Measurements from ENCODE around the gene ZBTB7B. TPM values are rescaled to one million over a fixed set of nuclear protein-coding genes. Genes with fewer than 3 reads are reported as not detected.

ZBTB7B gene
- total and polyA plus RNA-seq, 9 of the 15 experiments (the other 6 are each of a cell fraction or from before 2014, with no cell fraction given) = 0.04 to 46.5 (median 15.2) TPM

DNA sequence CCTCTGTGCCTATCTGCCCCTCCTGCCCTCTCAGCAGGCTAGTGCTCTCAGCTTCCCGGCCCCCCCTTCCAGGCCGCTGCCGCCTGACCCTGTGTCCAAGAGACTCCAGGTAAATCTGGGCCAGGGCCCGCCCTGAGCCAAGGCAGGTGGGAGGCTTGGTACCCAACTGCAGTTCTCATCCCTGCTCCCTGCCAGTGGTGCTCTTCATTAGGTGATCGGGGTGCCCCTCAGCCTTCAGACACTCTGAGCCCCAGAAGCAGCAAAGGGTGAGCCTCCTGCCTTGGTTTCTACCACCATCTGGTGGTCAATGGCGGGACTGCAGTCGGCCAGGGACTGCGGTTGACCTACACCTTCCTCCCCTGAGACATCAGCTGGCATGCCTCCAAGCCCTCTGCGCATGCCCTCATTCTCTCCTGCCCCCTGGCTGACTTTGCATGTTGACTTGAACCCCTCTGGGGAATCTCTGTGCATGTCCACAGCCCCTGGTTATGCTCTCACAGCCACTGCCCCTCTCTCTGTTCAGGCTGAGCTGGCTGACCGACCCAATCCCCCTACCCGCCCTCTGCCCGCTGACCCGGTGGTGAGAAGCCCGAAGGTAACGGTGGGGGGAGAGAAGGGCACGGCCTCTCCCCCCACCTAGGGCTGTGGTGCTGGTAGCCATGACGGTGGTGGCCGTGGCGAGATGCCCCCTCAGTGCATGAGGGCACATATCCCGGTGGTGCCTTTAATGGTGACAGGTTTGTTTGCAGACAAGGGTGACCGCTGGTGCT lies 59.0 kb downstream of the ZBTB7B start (continued):
- TF ChIP-seq, protein P1, sequence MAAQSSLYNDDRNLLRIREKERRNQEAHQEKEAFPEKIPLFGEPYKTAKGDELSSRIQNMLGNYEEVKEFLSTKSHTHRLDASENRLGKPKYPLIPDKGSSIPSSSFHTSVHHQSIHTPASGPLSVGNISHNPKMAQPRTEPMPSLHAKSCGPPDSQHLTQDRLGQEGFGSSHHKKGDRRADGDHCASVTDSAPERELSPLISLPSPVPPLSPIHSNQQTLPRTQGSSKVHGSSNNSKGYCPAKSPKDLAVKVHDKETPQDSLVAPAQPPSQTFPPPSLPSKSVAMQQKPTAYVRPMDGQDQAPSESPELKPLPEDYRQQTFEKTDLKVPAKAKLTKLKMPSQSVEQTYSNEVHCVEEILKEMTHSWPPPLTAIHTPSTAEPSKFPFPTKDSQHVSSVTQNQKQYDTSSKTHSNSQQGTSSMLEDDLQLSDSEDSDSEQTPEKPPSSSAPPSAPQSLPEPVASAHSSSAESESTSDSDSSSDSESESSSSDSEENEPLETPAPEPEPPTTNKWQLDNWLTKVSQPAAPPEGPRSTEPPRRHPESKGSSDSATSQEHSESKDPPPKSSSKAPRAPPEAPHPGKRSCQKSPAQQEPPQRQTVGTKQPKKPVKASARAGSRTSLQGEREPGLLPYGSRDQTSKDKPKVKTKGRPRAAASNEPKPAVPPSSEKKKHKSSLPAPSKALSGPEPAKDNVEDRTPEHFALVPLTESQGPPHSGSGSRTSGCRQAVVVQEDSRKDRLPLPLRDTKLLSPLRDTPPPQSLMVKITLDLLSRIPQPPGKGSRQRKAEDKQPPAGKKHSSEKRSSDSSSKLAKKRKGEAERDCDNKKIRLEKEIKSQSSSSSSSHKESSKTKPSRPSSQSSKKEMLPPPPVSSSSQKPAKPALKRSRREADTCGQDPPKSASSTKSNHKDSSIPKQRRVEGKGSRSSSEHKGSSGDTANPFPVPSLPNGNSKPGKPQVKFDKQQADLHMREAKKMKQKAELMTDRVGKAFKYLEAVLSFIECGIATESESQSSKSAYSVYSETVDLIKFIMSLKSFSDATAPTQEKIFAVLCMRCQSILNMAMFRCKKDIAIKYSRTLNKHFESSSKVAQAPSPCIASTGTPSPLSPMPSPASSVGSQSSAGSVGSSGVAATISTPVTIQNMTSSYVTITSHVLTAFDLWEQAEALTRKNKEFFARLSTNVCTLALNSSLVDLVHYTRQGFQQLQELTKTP (IDR thresholded peaks at IDR 0.05; ENCODE audit: low read depth in 1 of 2, partially characterized antibody in 2 of 2) = no peak
- TF ChIP-seq NR4A1 (CRISPR knock-in tag; IDR thresholded peaks at IDR 0.05) (no peak), NR4A1 (tag; IDR thresholded peaks at IDR 0.05) (no peak), ZBED1 (IDR thresholded peaks at IDR 0.05) (no peak), KLF6 (CRISPR knock-in tag; IDR thresholded peaks at IDR 0.05; ENCODE audit: borderline replicate concordance) (no peak), TAF1 (IDR thresholded peaks at IDR 0.05; ENCODE audit: control insufficient read depth, extremely low read depth, insufficient read depth, low read length, severe bottlenecking) (no peak), SNIP1 (IDR thresholded peaks at IDR 0.05; ENCODE audit: low read depth) (no peak), CTBP1 (IDR thresholded peaks at IDR 0.05; ENCODE audit: borderline replicate concordance) (peak; percentile 68; the same call in 1 of the 2 replicates), ZNF75A (CRISPR knock-in tag; IDR thresholded peaks at IDR 0.05) (no peak), RB1 (IDR thresholded peaks at IDR 0.05; ENCODE audit: low read depth) (peak; percentile 79), CHAMP1 (IDR thresholded peaks at IDR 0.05) (no peak), MCM3 (IDR thresholded peaks at IDR 0.05) (no peak), HMG20A (CRISPR knock-in tag; conservative IDR thresholded peaks at IDR 0.05) (no peak), DDX20 (tag; IDR thresholded peaks at IDR 0.05; ENCODE audit: low read depth) (no peak), STAG1 (CRISPR knock-in tag; IDR thresholded peaks at IDR 0.05; ENCODE audit: borderline replicate concordance) (peak; percentile 97), KLF16 (IDR thresholded peaks at IDR 0.05) (no peak), GABPB1 (CRISPR knock-in tag; IDR thresholded peaks at IDR 0.05) (peak; percentile 47; the same call in 1 of the 2 replicates), ZNF174 (CRISPR knock-in tag; IDR thresholded peaks at IDR 0.05) (no peak), HDAC3 (IDR thresholded peaks at IDR 0.05; ENCODE audit: borderline replicate concordance, partially characterized antibody) (no peak), ELF4 (CRISPR knock-in tag; IDR thresholded peaks at IDR 0.05) (no peak)
- TF ChIP-seq, protein P2, sequence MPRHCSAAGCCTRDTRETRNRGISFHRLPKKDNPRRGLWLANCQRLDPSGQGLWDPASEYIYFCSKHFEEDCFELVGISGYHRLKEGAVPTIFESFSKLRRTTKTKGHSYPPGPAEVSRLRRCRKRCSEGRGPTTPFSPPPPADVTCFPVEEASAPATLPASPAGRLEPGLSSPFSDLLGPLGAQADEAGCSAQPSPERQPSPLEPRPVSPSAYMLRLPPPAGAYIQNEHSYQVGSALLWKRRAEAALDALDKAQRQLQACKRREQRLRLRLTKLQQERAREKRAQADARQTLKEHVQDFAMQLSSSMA (CRISPR knock-in tag; IDR thresholded peaks at IDR 0.05) = no peak
- TF ChIP-seq, protein P3, sequence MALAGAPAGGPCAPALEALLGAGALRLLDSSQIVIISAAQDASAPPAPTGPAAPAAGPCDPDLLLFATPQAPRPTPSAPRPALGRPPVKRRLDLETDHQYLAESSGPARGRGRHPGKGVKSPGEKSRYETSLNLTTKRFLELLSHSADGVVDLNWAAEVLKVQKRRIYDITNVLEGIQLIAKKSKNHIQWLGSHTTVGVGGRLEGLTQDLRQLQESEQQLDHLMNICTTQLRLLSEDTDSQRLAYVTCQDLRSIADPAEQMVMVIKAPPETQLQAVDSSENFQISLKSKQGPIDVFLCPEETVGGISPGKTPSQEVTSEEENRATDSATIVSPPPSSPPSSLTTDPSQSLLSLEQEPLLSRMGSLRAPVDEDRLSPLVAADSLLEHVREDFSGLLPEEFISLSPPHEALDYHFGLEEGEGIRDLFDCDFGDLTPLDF (CRISPR knock-in tag; IDR thresholded peaks at IDR 0.05) = no peak; the same call in 1 of the 2 replicates

Data from K562 (cell line).